Right lobe of liver (tissue), 4 donors: ENCODE data around the gene KCNMA1.

Source experiments
- POLR2A ChIP-seq: fragments of 450-650 bp; IDR thresholded peaks from one replicate; pipeline ENCODE4 v1.6.1; 2017; ENCODE audit warnings: antibody characterized with exemption, mild to moderate bottlenecking
- TF ChIP-seq, protein P1 (sequence below), 4 donors: fragments of 200-600 bp in 3 of 4; fragments of 450-650 bp in 1 of 4; IDR thresholded peaks; one replicate each; pipeline versions ENCODE4 v1.5.1 to v1.8.0; 2016 to 2022; ENCODE audit warnings: antibody characterized with exemption in 4 of 4, mild to moderate bottlenecking in 2 of 4
- donor health status: DM: no; HTN: no; CAD: no.
- donor health status: DM: no; HTN: no; CAD: no.
- donor health status: DM: no; HTN: yes; CAD: no.

DNA sequence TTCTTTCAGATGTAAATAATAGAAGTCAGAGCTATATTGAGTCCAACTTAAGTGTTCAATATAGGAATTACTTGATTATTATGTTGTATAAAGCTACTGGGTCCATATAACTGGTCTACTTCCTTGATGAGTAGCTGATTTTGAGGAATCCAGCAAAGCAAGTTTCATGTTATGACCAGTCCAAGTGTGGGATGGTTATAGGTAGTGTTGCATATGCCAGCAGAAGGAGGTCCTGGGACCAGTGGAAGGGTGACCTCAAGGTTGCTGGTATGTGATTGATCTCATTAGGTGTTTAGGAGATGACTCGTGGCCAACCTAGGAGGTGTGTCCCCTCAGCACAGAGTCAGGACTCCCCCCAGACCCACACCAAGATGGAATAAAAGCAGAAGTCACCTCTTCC lies 551.5 kb downstream of the KCNMA1 start:
- TF ChIP-seq POLR2A: no peak
- TF ChIP-seq, protein P1, sequence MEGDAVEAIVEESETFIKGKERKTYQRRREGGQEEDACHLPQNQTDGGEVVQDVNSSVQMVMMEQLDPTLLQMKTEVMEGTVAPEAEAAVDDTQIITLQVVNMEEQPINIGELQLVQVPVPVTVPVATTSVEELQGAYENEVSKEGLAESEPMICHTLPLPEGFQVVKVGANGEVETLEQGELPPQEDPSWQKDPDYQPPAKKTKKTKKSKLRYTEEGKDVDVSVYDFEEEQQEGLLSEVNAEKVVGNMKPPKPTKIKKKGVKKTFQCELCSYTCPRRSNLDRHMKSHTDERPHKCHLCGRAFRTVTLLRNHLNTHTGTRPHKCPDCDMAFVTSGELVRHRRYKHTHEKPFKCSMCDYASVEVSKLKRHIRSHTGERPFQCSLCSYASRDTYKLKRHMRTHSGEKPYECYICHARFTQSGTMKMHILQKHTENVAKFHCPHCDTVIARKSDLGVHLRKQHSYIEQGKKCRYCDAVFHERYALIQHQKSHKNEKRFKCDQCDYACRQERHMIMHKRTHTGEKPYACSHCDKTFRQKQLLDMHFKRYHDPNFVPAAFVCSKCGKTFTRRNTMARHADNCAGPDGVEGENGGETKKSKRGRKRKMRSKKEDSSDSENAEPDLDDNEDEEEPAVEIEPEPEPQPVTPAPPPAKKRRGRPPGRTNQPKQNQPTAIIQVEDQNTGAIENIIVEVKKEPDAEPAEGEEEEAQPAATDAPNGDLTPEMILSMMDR (IDR thresholded peaks at IDR 0.05): no peak
